GM12801 (cell line): ENCODE results near the gene HOXB1.

Source experiments
- CTCF ChIP-seq: IDR thresholded peaks from one replicate; pipeline ENCODE4 v1.5.1; 2011; ENCODE audit warnings: control low read depth; ENCODE audit not compliant: insufficient read length; ENCODE audit errors: extremely low read depth

The HOXB1 gene

GRCh38 chr17:48551596-48552465 lies 21.0 kb upstream of the HOXB1 start:
- TF ChIP-seq CTCF = no peak

- TF ChIP-seq CTCF = no peak
Observed at GRCh38 chr17:48551214-48551555, 20.4 kb upstream of the HOXB1 start.

GRCh38 chr17:48550502-48551213 lies 19.8 kb upstream of the HOXB1 start:
- no peak for TF ChIP-seq CTCF

- TF ChIP-seq CTCF = no peak
Observed at GRCh38 chr17:48549914-48550501, 19.2 kb upstream of the HOXB1 start.

GRCh38 chr17:48549281-48549630 lies 18.4 kb upstream of the HOXB1 start:
- TF ChIP-seq CTCF = no peak

- no peak for TF ChIP-seq CTCF
Observed at GRCh38 chr17:48548523-48549280, 17.9 kb upstream of the HOXB1 start.
